Testis (tissue), 2 donors: ENCODE data around the gene CDYL2.

Experiments
- CTCF ChIP-seq, 3 experiments: fragments of 450-650 bp in 2 of 3; fragments of 200-600 bp in 1 of 3; sonication (generic) in 1 of 3; IDR thresholded peaks; one replicate each; pipeline ENCODE4 v1.5.1; 2016 to 2019; ENCODE audit warnings: antibody characterized with exemption in 3 of 3, mild to moderate bottlenecking in 2 of 3, moderate library complexity in 1 of 3
- POLR2A ChIP-seq: fragments of 450-650 bp; IDR thresholded peaks from one replicate; pipeline ENCODE4 v1.6.1; 2017; ENCODE audit warnings: antibody characterized with exemption, mild to moderate bottlenecking, moderate library complexity

- TF ChIP-seq CTCF (IDR thresholded peaks at IDR 0.05) (no peak), POLR2A (no peak)
Observed at GRCh38 chr16:80552277-80552676, 252.1 kb downstream of the CDYL2 start.
